Trophoblast cell (in vitro differentiated cells and primary cell): ENCODE results near the gene SRD5A3.
"Not testable (repeated sequence)": the region's sequence is repeated elsewhere in the genome, so short reads cannot be mapped to it uniquely, and the experiment has no call there.

Source experiments
- DNase-seq, 2 donors: peaks; one replicate each; pipeline ENCODE4 v3.0.0-alpha.2; 2016
- H2AFZ ChIP-seq: 2 replicates; pipeline ENCODE4 v1.6.1; 2013; ENCODE audit warnings: low read length, moderate library complexity, mild to moderate bottlenecking; ENCODE audit not compliant: insufficient read depth, poor library complexity
- H2AK5ac ChIP-seq: 2 replicates; pipeline ENCODE4 v1.6.1; 2013; ENCODE audit warnings: mild to moderate bottlenecking, low read length
- H2BK120ac ChIP-seq: 2 replicates; pipeline ENCODE4 v1.6.1; 2013; ENCODE audit warnings: low read length, mild to moderate bottlenecking, moderate library complexity; ENCODE audit not compliant: insufficient read depth, poor library complexity
- H2BK12ac ChIP-seq: 2 replicates; pipeline ENCODE4 v1.6.1; 2013; ENCODE audit warnings: mild to moderate bottlenecking, low read length, moderate library complexity
- H2BK5ac ChIP-seq: 2 replicates; pipeline ENCODE4 v1.6.1; 2013; ENCODE audit warnings: low read length, low read depth, moderate library complexity, mild to moderate bottlenecking; ENCODE audit not compliant: poor library complexity
- H3K14ac ChIP-seq: 2 replicates; pipeline ENCODE4 v1.6.1; 2013; ENCODE audit warnings: mild to moderate bottlenecking, low read length
- H3K18ac ChIP-seq: 2 replicates; pipeline ENCODE4 v1.6.1; 2013; ENCODE audit warnings: mild to moderate bottlenecking, low read length
- H3K23ac ChIP-seq: 2 replicates; pipeline ENCODE4 v1.6.1; 2013; ENCODE audit warnings: low read length
- H3K27ac ChIP-seq: 2 replicates; pipeline ENCODE4 v1.5.1; 2013; ENCODE audit warnings: low read depth, mild to moderate bottlenecking, inconsistent platforms, low read length, moderate library complexity
- H3K27me3 ChIP-seq: 2 replicates; pipeline ENCODE4 v1.6.1; 2013; ENCODE audit warnings: inconsistent platforms, mild to moderate bottlenecking, low read length, moderate library complexity; ENCODE audit not compliant: insufficient read depth
- H3K36me3 ChIP-seq, 2 experiments: 1 replicate in 1 of 2; 2 replicates in 1 of 2; pipeline ENCODE4 v1.6.1; 2013; ENCODE audit warnings: low read length in 2 of 2, mild to moderate bottlenecking in 2 of 2, moderate library complexity in 1 of 2; ENCODE audit not compliant: insufficient read depth in 2 of 2, control insufficient read depth in 1 of 2
- H3K4ac ChIP-seq: 2 replicates; pipeline ENCODE4 v1.6.1; 2013; ENCODE audit warnings: low read depth, mild to moderate bottlenecking, low read length, moderate library complexity
- H3K4me1 ChIP-seq, 2 experiments: 1 replicate in 1 of 2; 2 replicates in 1 of 2; pipeline ENCODE4 v1.6.1; 2013; ENCODE audit warnings: low read length in 2 of 2, mild to moderate bottlenecking in 2 of 2, moderate library complexity in 1 of 2; ENCODE audit not compliant: insufficient read depth in 2 of 2, control insufficient read depth in 1 of 2
- H3K4me2 ChIP-seq: 2 replicates; pipeline ENCODE4 v1.6.1; 2013; ENCODE audit warnings: inconsistent platforms, mild to moderate bottlenecking, low read length, moderate library complexity
- H3K4me3 ChIP-seq: 2 replicates; pipeline ENCODE4 v1.5.1; 2013; ENCODE audit warnings: mild to moderate bottlenecking, low read depth, low read length, inconsistent platforms
- H3K79me1 ChIP-seq: one replicate; pipeline ENCODE4 v1.6.1; 2013; ENCODE audit warnings: low read length
- H3K79me2 ChIP-seq: 2 replicates; pipeline ENCODE4 v1.6.1; 2013; ENCODE audit warnings: low read length, mild to moderate bottlenecking; ENCODE audit not compliant: control insufficient read depth, insufficient read depth, poor library complexity
- H3K9ac ChIP-seq: 2 replicates; pipeline ENCODE4 v1.6.1; 2013; ENCODE audit warnings: mild to moderate bottlenecking, low read length
- H3K9me3 ChIP-seq: 2 replicates; pipeline ENCODE4 v1.6.1; 2013; ENCODE audit warnings: low read depth, mild to moderate bottlenecking, control low read depth, inconsistent platforms, low read length; ENCODE audit not compliant: insufficient read depth
- H4K12ac ChIP-seq: 2 replicates; pipeline ENCODE4 v1.6.1; 2013; ENCODE audit warnings: low read depth, mild to moderate bottlenecking, low read length, moderate library complexity
- H4K8ac ChIP-seq: 2 replicates; pipeline ENCODE4 v1.6.1; 2013; ENCODE audit warnings: low read depth, mild to moderate bottlenecking, low read length, moderate library complexity
- H4K91ac ChIP-seq: one replicate; pipeline ENCODE4 v1.6.1; 2013; ENCODE audit warnings: low read depth, mild to moderate bottlenecking, low read length, moderate library complexity
- WGBS: extraction: QIAGEN DNeasy Blood & Tissue Kit; methylation state at CpG from one replicate; pipeline ENCODE4 v1.1.7; 2013; ENCODE audit warnings: missing lambda C conversion rate; ENCODE audit not compliant: insufficient read length, insufficient coverage; ENCODE audit errors: extremely low coverage; 5-methylcytosine and 5-hydroxymethylcytosine counted together

Gene SRD5A3

DNA sequence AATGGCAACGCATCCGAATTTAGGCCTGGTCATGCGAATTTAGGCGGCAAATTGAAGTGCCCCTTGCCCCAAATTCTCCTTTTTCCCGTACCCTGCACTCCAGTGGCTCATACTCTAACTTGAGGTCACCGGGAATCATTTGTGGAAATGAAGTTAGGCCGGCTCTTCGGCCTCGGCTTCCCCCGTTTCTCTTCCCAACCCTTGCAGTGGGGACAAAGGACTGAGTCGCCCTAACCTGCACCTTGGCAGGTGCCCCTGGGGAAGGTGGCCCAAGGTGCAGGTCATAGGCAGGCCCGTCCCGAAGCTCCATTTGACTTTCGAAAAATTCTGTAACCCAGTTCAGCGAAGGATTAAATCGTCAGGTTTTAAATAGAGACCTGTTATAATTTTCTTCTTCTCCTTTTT is 811 bp downstream of the SRD5A3 start:
- no peak overlapping the region for H2BK5ac ChIP-seq
- H3K4me2 ChIP-seq, result peak overlapping the region; percentile 96
- peaks cover 4 to 7% of the 10 kb centered on the region in 2 experiments for H3K4me1 ChIP-seq
- peak overlapping the region; percentile 24 for H3K4ac ChIP-seq
- H3K27me3 ChIP-seq, result no peaks in the 10 kb centered on the region
- peak overlapping the region; percentile 83 for H3K4me3 ChIP-seq
- H2AFZ ChIP-seq, result peak overlapping the region; percentile 95
- H2BK120ac ChIP-seq, result peak overlapping the region; percentile 35
- H4K91ac ChIP-seq, result no peak overlapping the region
- H3K27ac ChIP-seq, result no peak overlapping the region
- peak overlapping the region; percentile 66 for H3K14ac ChIP-seq
- DNase-seq, result no peak
- H3K18ac ChIP-seq, result no peak overlapping the region
- H3K79me1 ChIP-seq, result peaks cover 6% of the 10 kb centered on the region
- no peaks in the 10 kb centered on the region for H3K9me3 ChIP-seq
- no peak overlapping the region for H2BK12ac ChIP-seq
- H3K23ac ChIP-seq, result peak overlapping the region; percentile 8
- peaks cover 5% of the 10 kb centered on the region for H3K79me2 ChIP-seq
- no peak overlapping the region for H2AK5ac ChIP-seq
- H4K12ac ChIP-seq, result no peak overlapping the region
- no peaks in the 10 kb centered on the region for H3K36me3 ChIP-seq
- WGBS, result no CpG with 5 or more reads among the region's 16 CpGs
- peak overlapping the region; percentile 82 for H3K9ac ChIP-seq
- H4K8ac ChIP-seq, result peak overlapping the region; percentile 95

GRCh38 chr4:55347610-55348228 is 1.7 kb downstream of the SRD5A3 start:
- Histone ChIP-seq H3K18ac (no peak overlapping the region), H3K4me2 (no peak overlapping the region), H3K9ac (no peak overlapping the region), H3K4ac (no peak overlapping the region), H3K79me2 (peaks cover 5% of the 10 kb centered on the region), H2BK5ac (no peak overlapping the region), H3K23ac (no peak overlapping the region), H2BK12ac (no peak overlapping the region), H4K91ac (no peak overlapping the region), H4K12ac (no peak overlapping the region), H3K14ac (no peak overlapping the region), H3K27me3 (no peaks in the 10 kb centered on the region), H2AFZ (no peak overlapping the region), H3K79me1 (peaks cover 6% of the 10 kb centered on the region), H3K4me1 (peaks cover 4 to 7% of the 10 kb centered on the region in 2 experiments), H2AK5ac (no peak overlapping the region), H4K8ac (no peak overlapping the region), H3K4me3 (no peak overlapping the region), H3K36me3 (no peaks in the 10 kb centered on the region), H3K9me3 (no peaks in the 10 kb centered on the region), H3K27ac (no peak overlapping the region), H2BK120ac (no peak overlapping the region)
- no CpG with 5 or more reads among the region's 3 CpGs for WGBS
- DNase-seq, result no peak

DNA sequence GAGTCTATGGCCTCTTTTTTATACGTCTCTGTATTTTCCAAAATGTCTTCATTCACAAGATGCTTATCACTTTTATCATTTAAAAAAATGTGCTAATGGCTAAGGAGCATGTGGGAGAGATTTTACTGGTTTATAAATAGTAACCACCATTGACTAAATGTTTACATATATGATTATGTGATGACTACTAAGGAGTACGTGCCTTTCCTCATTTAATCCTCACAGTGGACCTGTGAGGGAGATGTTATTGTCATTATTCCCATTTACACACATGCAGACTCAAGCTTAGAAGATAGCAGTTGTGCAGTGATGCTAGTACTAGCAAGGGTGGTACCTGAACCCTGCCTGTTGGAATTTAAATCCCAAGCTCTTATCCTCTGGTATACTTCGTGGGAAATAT is 2.4 kb downstream of the SRD5A3 start:
- Histone ChIP-seq H3K27me3 (no peaks in the 10 kb centered on the region), H2AK5ac (no peak overlapping the region), H3K18ac (no peak overlapping the region), H3K23ac (no peak overlapping the region), H3K14ac (no peak overlapping the region), H3K27ac (no peak overlapping the region), H4K8ac (no peak overlapping the region), H3K36me3 (no peaks in the 10 kb centered on the region), H3K9ac (no peak overlapping the region), H3K79me1 (peaks cover 6% of the 10 kb centered on the region), H3K79me2 (peaks cover 5% of the 10 kb centered on the region), H3K9me3 (no peaks in the 10 kb centered on the region), H2BK12ac (no peak overlapping the region), H2BK120ac (no peak overlapping the region), H2AFZ (no peak overlapping the region), H3K4me3 (no peak overlapping the region), H3K4me1 (peaks cover 4 to 7% of the 10 kb centered on the region in 2 experiments), H3K4ac (no peak overlapping the region), H3K4me2 (no peak overlapping the region), H2BK5ac (no peak overlapping the region), H4K12ac (no peak overlapping the region), H4K91ac (no peak overlapping the region)
- DNase-seq, result peak in 1 of 2 donors; percentile 27
- no CpG with 5 or more reads among the region's 3 CpGs for WGBS

- not testable (repeated sequence) for H4K8ac ChIP-seq, H3K27me3 ChIP-seq, H2BK12ac ChIP-seq, H3K18ac ChIP-seq, H4K12ac ChIP-seq, H2BK120ac ChIP-seq, H3K27ac ChIP-seq, H2BK5ac ChIP-seq, H3K79me1 ChIP-seq, H3K4me1 ChIP-seq, H3K4ac ChIP-seq, H3K23ac ChIP-seq, H3K36me3 ChIP-seq, DNase-seq, H3K4me3 ChIP-seq, H4K91ac ChIP-seq, H3K79me2 ChIP-seq, H2AFZ ChIP-seq, H3K4me2 ChIP-seq, H3K9ac ChIP-seq, H3K9me3 ChIP-seq, H3K14ac ChIP-seq, H2AK5ac ChIP-seq
- no CpG with 5 or more reads among the region's 10 CpGs for WGBS
Measured at GRCh38 chr4:55350870-55351269, 4.8 kb downstream of the SRD5A3 start.
